ENCODE results near the gene DHFR. TPM values are rescaled to one million over a fixed set of nuclear protein-coding genes. Genes with fewer than 3 reads are reported as not detected.

DHFR gene
- total RNA-seq, 4 donors from 2014 or later: 13.9 to 18.6 (median 16.2) TPM

GRCh38 chr5:80597500-80597899, 57.3 kb downstream of the DHFR start:
- no peak for TF ChIP-seq CTCF (IDR thresholded peaks at IDR 0.05; ENCODE audit: low read depth)

GRCh38 chr5:80594810-80595209, 60.0 kb downstream of the DHFR start:
- TF ChIP-seq CTCF (IDR thresholded peaks at IDR 0.05; ENCODE audit: low read depth): no peak

- TF ChIP-seq CTCF (IDR thresholded peaks at IDR 0.05; ENCODE audit: low read depth): no peak
Measured at GRCh38 chr5:80592761-80593160, 62.0 kb downstream of the DHFR start.

GRCh38 chr5:80592105-80592504, 62.7 kb downstream of the DHFR start:
- TF ChIP-seq CTCF (IDR thresholded peaks at IDR 0.05; ENCODE audit: low read depth): no peak

- no peak for TF ChIP-seq CTCF (IDR thresholded peaks at IDR 0.05; ENCODE audit: low read depth)
Measured at GRCh38 chr5:80591352-80591751, 63.4 kb downstream of the DHFR start.

GRCh38 chr5:80590766-80591165, 64.0 kb downstream of the DHFR start:
- no peak for TF ChIP-seq CTCF (IDR thresholded peaks at IDR 0.05; ENCODE audit: low read depth)

- TF ChIP-seq CTCF (IDR thresholded peaks at IDR 0.05; ENCODE audit: low read depth): no peak
Measured at GRCh38 chr5:80588858-80589540, 65.8 kb downstream of the DHFR start.
